ENCODE measurements around the gene TDRD6.

DNA sequence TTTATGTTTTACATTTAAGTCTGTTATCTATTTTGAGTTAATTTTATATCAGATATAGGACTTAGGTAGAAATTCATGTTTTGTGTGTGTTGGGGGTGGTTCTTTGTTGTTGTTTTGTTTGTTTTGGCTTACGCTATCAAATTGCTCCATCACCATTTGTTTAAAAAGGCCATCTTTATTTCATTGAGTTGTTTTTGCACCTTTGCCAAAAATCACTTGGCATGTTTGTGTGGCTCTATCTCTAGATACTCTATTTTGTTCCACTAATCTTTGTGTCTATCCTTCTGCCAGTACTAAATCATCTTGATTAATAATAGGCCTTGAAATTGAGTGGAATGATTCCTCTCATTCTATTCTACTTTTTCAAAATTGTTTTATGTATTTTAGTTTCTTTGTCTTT is 42.4 kb upstream of the TDRD6 start:
- TF ChIP-seq POLR2A (IDR thresholded peaks at IDR 0.05; ENCODE audit: low read length) (no peak), GATA1 (IDR thresholded peaks at IDR 0.05; ENCODE audit: low read depth, low read length) (no peak)

Measured in erythroblast (primary cell).